HepG2 (cell line): ENCODE results near the gene ZIM2. TPM values are rescaled to one million over a fixed set of nuclear protein-coding genes. Genes with fewer than 3 reads are reported as not detected.

Experiments used
- ATAC-seq: fragments of 200-7000 bp; cut with Tn5 transposase; 3 replicates; pipeline ENCODE4 v1.9.1; 2020; ENCODE audit warnings: mild to moderate bottlenecking, moderate library complexity
- BruUV-seq: library from RNA; stranded (reverse); fragments of 400-500 nt; replicated peaks from 2 replicates; lab custom pipeline; 2021; lab: Mats Ljungman, UMichigan
- CTCF ChIA-PET: fragments of 300-600 bp; formaldehyde crosslinking; extraction: SDS; loops from one replicate; lab custom pipeline; 2021; ENCODE audit warnings: low total read pairs, inconsistent platforms, low intra/inter-chr PET ratio; lab: Yijun Ruan, JAX
- POLR2A ChIA-PET: fragments of 350-600 bp; sonication (Branson Sonifier 250); formaldehyde crosslinking; loops from one replicate; lab custom pipeline; 2020; ENCODE audit warnings: antibody characterized with exemption, inconsistent platforms; lab: Yijun Ruan, JAX
- DNase-seq: peaks from one replicate; pipeline ENCODE4 v3.0.0-alpha.2; 2015; ENCODE audit warnings: low spot score
- FAIRE-seq: peaks from 3 replicates; lab custom pipeline; 2011; peaks lifted over from hg19 to GRCh38; lab: Jason Lieb, UNC
- H2AFZ ChIP-seq: one replicate; pipeline ENCODE4 v1.6.1; 2011; ENCODE audit warnings: low read length, inconsistent platforms
- H3K27ac ChIP-seq: fragments of 300-600 bp; 3 replicates; pipeline ENCODE4 v1.8.0; 2011; ENCODE audit warnings: mixed run types, mild to moderate bottlenecking, mixed read lengths, low read length, inconsistent platforms; ENCODE audit not compliant: insufficient read depth; ENCODE audit errors: extremely low read length
- H3K27me3 ChIP-seq, 2 experiments: fragments of 200-600 bp in 1 of 2; 2 replicates in 1 of 2; 3 replicates in 1 of 2; pipeline versions ENCODE4 v1.6.0 to v1.8.0; 2011; ENCODE audit warnings: low read length in 2 of 2, mild to moderate bottlenecking in 2 of 2, moderate library complexity in 2 of 2, inconsistent platforms in 1 of 2; ENCODE audit not compliant: insufficient read depth in 2 of 2, control insufficient read depth in 1 of 2
- H3K36me3 ChIP-seq, 2 experiments: fragments of 200-600 bp in 1 of 2; replicated peaks in 1 of 2; 2 replicates in 1 of 2; 3 replicates in 1 of 2; pipeline versions ENCODE4 v1.5.1 to v1.8.0; 2011; ENCODE audit warnings: low read length in 2 of 2, inconsistent platforms in 1 of 2; ENCODE audit not compliant: insufficient read depth in 2 of 2, control insufficient read depth in 1 of 2
- H3K4me1 ChIP-seq: 2 replicates; pipeline ENCODE4 v1.5.1; 2012; ENCODE audit warnings: low read length, inconsistent platforms; ENCODE audit not compliant: insufficient read depth
- H3K4me2 ChIP-seq: 2 replicates; pipeline ENCODE4 v1.6.0; 2011; ENCODE audit warnings: low read depth, low read length, inconsistent platforms
- H3K4me3 ChIP-seq, 3 experiments: fragments of 200-600 bp in 1 of 3; sonication (generic), shearing (Covaris generic) in 1 of 3; replicated peaks in 1 of 3; 2 replicates each; pipeline ENCODE4 v1.5.1; 2011 to 2016; ENCODE audit warnings: low read length in 3 of 3, inconsistent platforms in 2 of 3, low read depth in 2 of 3, mild to moderate bottlenecking in 2 of 3, control low read depth in 1 of 3, mixed read lengths in 1 of 3; ENCODE audit not compliant: insufficient read depth in 1 of 3
- H3K79me2 ChIP-seq: one replicate; pipeline ENCODE4 v1.6.1; 2011; ENCODE audit warnings: low read length, inconsistent platforms; ENCODE audit not compliant: insufficient read depth
- H3K9ac ChIP-seq: 2 replicates; pipeline ENCODE4 v1.6.0; 2011; ENCODE audit warnings: mild to moderate bottlenecking, low read depth, low read length, inconsistent platforms; ENCODE audit not compliant: insufficient read depth
- H3K9me3 ChIP-seq: 2 replicates; pipeline ENCODE4 v1.5.1; 2012; ENCODE audit warnings: mild to moderate bottlenecking, low read length
- H4K20me1 ChIP-seq: 2 replicates; pipeline ENCODE4 v1.6.0; 2011; ENCODE audit warnings: inconsistent platforms, mild to moderate bottlenecking, low read length, moderate library complexity; ENCODE audit not compliant: insufficient read depth
- CSRNP1 ChIP-seq: sonication (generic); formaldehyde crosslinking; IDR thresholded peaks from 2 replicates; pipeline ENCODE4 v1.8.1; 2023; ENCODE audit warnings: mild to moderate bottlenecking, missing genetic modification reagents
- EEA1 ChIP-seq: sonication (generic); formaldehyde crosslinking; IDR thresholded peaks from 2 replicates; pipeline ENCODE4 v1.5.1; 2020; ENCODE audit warnings: mild to moderate bottlenecking, missing genetic modification reagents, borderline replicate concordance
- HOXA3 ChIP-seq: sonication (generic); formaldehyde crosslinking; IDR thresholded peaks from 2 replicates; pipeline ENCODE4 v1.5.0; 2020; ENCODE audit warnings: missing genetic modification reagents
- KLF12 ChIP-seq: sonication (generic); formaldehyde crosslinking; IDR thresholded peaks from 2 replicates; pipeline ENCODE4 v1.4.0; 2020; ENCODE audit warnings: missing genetic modification reagents, borderline replicate concordance
- NPAS2 ChIP-seq: sonication (generic); formaldehyde crosslinking; IDR thresholded peaks from 2 replicates; pipeline ENCODE4 v1.8.0; 2022; ENCODE audit warnings: mild to moderate bottlenecking, missing genetic modification reagents, borderline replicate concordance
- PITX1 ChIP-seq: sonication (generic); formaldehyde crosslinking; IDR thresholded peaks from 2 replicates; pipeline ENCODE4 v1.5.1; 2020; ENCODE audit warnings: mild to moderate bottlenecking, missing genetic modification reagents
- POLR2G ChIP-seq: fragments of 200-400 bp; formaldehyde crosslinking; IDR thresholded peaks from 2 replicates; pipeline ENCODE4 v1.6.1; 2018; ENCODE audit warnings: mild to moderate bottlenecking, low read depth, low read length, moderate library complexity
- RBFOX2 ChIP-seq: fragments of 200-400 bp; formaldehyde crosslinking; IDR thresholded peaks from 2 replicates; pipeline ENCODE4 v1.6.1; 2017; ENCODE audit warnings: low read depth, mild to moderate bottlenecking, low read length
- SALL1 ChIP-seq: sonication (generic); formaldehyde crosslinking; IDR thresholded peaks from 2 replicates; pipeline ENCODE4 v1.8.0; 2022; ENCODE audit warnings: mild to moderate bottlenecking, missing genetic modification reagents
- TMF1 ChIP-seq: sonication (generic); formaldehyde crosslinking; IDR thresholded peaks from 2 replicates; pipeline ENCODE4 v1.8.1; 2022; ENCODE audit warnings: low read depth, missing genetic modification reagents
- ZNF160 ChIP-seq: sonication (generic); formaldehyde crosslinking; IDR thresholded peaks from 2 replicates; pipeline ENCODE4 v1.8.0; 2022; ENCODE audit warnings: mild to moderate bottlenecking, inconsistent platforms, missing genetic modification reagents
- ZNF296 ChIP-seq: sonication (generic); formaldehyde crosslinking; conservative IDR thresholded peaks from 2 replicates; pipeline ENCODE4 v1.5.0; 2020; ENCODE audit warnings: mild to moderate bottlenecking, missing genetic modification reagents
- ZNF337 ChIP-seq: sonication (generic); formaldehyde crosslinking; IDR thresholded peaks from 2 replicates; pipeline ENCODE4 v1.5.1; 2020; ENCODE audit warnings: missing genetic modification reagents, low read depth, mild to moderate bottlenecking, borderline replicate concordance
- ZNF512B ChIP-seq: sonication (generic); formaldehyde crosslinking; IDR thresholded peaks from 2 replicates; pipeline ENCODE4 v1.5.1; 2020; ENCODE audit warnings: missing genetic modification reagents, mild to moderate bottlenecking, borderline replicate concordance
- ZNF569 ChIP-seq: sonication (generic); formaldehyde crosslinking; IDR thresholded peaks from 2 replicates; pipeline ENCODE4 v1.5.0; 2020; ENCODE audit warnings: mild to moderate bottlenecking, missing genetic modification reagents, moderate library complexity, borderline replicate concordance
- ZNF615 ChIP-seq: sonication (generic); formaldehyde crosslinking; IDR thresholded peaks from 2 replicates; pipeline ENCODE4 v1.5.0; 2020; ENCODE audit warnings: mild to moderate bottlenecking, missing genetic modification reagents, borderline replicate concordance
- ZNF678 ChIP-seq: sonication (generic); formaldehyde crosslinking; IDR thresholded peaks from 2 replicates; pipeline ENCODE4 v1.4.0; 2020; ENCODE audit warnings: mild to moderate bottlenecking, missing genetic modification reagents
- WGBS: methylation state at CpG from one replicate; pipeline ENCODE4 v1.1.6; 2017; ENCODE audit warnings: low lambda C conversion rate; 5-methylcytosine and 5-hydroxymethylcytosine counted together
- in situ Hi-C: cut with HindIII; loops from 2 replicates; pipeline ENCODE4 v1.10.0; 2017; ENCODE audit warnings: low pct_unique_long_range_greater_than_20kb; ENCODE audit not compliant: extremely low pct_ligation_motif_present
- intact Hi-C: fragments of 100-400 bp; cut with micrococcal nuclease; formaldehyde crosslinking; loops from one replicate; pipeline ENCODE4 v1.10.0; 2022; ENCODE audit not compliant: unreplicated experiment
- polyA plus RNA-seq, 8 experiments: library from polyadenylated mRNA; depleted of rRNA in 3 of 8; stranded (reverse) in 7 of 8; unstranded in 1 of 8; fragments of >200 nt; fragmentation: Illumina TruSeq in 4 of 8; extraction: Trizol in 4 of 8; gene quantifications; 2 replicates each; pipeline versions ENCODE4 v1.2.1 to v1.2.3, GENCODE V29; 2011 to 2016; ENCODE audit warnings: low read depth in 4 of 8, missing spikeins in 1 of 8, mixed read lengths in 1 of 8; ENCODE audit not compliant: insufficient read depth in 1 of 8
- total RNA-seq, 5 experiments: library from RNA; depleted of rRNA; stranded (reverse); fragments of >200 nt; fragmentation: Illumina TruSeq; extraction: Trizol; gene quantifications; 2 replicates each; pipeline ENCODE4 v1.2.3, GENCODE V29; 2016; ENCODE audit warnings: low read depth in 1 of 5
- TF ChIP-seq, protein P1 (sequence below): sonication (generic); formaldehyde crosslinking; IDR thresholded peaks from 2 replicates; pipeline ENCODE4 v1.9.0; 2021; ENCODE audit warnings: missing genetic modification reagents, mild to moderate bottlenecking, borderline replicate concordance

Gene ZIM2
- total and polyA plus RNA-seq, 2 of the 13 experiments (the other 11 are each of a cell fraction or from before 2014, with no cell fraction given), result 7.2 to 10.3 TPM

- TF ChIP-seq SALL1 (CRISPR knock-in tag) (no peak), ZNF678 (CRISPR knock-in tag) (no peak), ZNF160 (CRISPR knock-in tag) (no peak), EEA1 (CRISPR knock-in tag) (no peak), CSRNP1 (CRISPR knock-in tag) (0 out of 2 replicates have a peak, but pooled peaks have one; percentile 8), POLR2G (peak; percentile 11), NPAS2 (CRISPR knock-in tag) (no peak), KLF12 (peak; percentile 62; the same call in 1 of the 2 replicates)
- TF ChIP-seq, all 625 proteins: peak for 5
Observed at GRCh38 chr19:56837004-56837403, 3.5 kb downstream of the ZIM2 start (continued).

GRCh38 chr19:56836059-56836458 is 4.5 kb downstream of the ZIM2 start:
- Histone ChIP-seq H3K4me1 (peaks cover 59% of the 10 kb centered on the region), H2AFZ (no peak overlapping the region), H4K20me1 (peaks cover 88% of the 10 kb centered on the region), H3K4me2 (peak overlapping the region; percentile 23; the same call in 1 of the 2 replicates), H3K36me3 (peaks cover 15 to 46% of the 10 kb centered on the region in 2 experiments), H3K79me2 (peaks cover 94% of the 10 kb centered on the region), H3K4me3 (peak overlapping the region in 1 of 3 experiments; percentile 15; a peak in 1 of 6 replicates), H3K9me3 (no peaks in the 10 kb centered on the region), H3K27me3 (no peaks in the 10 kb centered on the region), H3K9ac (no peak overlapping the region), H3K27ac (no peak overlapping the region)
- 80% methylated on average over 8 of the region's 9 CpGs for WGBS
- FAIRE-seq (no peak), ATAC-seq (no peak), DNase-seq (no peak)
- ChIA-PET POLR2A (interaction anchor here (1.0 kb wide), 1 partner anchor 27 kb away, joined by 3 read pairs; no protein-coding TSS in a partner anchor), CTCF (no interaction called here)
- in situ Hi-C loops (loop anchor here (10.0 kb wide), 1 partner anchor 229 kb away; no protein-coding TSS in a partner anchor), intact Hi-C loops (no loop called here)
- no TSS peak for BruUV-seq
- TF ChIP-seq ZNF337 (CRISPR knock-in tag) (no peak), ZNF615 (CRISPR knock-in tag) (no peak), PITX1 (CRISPR knock-in tag) (no peak), TMF1 (CRISPR knock-in tag) (no peak), ZNF296 (no peak), RBFOX2 (peak; percentile 72), ZNF569 (CRISPR knock-in tag) (no peak), HOXA3 (CRISPR knock-in tag) (no peak), ZNF512B (CRISPR knock-in tag) (no peak)
- TF ChIP-seq, protein P1, sequence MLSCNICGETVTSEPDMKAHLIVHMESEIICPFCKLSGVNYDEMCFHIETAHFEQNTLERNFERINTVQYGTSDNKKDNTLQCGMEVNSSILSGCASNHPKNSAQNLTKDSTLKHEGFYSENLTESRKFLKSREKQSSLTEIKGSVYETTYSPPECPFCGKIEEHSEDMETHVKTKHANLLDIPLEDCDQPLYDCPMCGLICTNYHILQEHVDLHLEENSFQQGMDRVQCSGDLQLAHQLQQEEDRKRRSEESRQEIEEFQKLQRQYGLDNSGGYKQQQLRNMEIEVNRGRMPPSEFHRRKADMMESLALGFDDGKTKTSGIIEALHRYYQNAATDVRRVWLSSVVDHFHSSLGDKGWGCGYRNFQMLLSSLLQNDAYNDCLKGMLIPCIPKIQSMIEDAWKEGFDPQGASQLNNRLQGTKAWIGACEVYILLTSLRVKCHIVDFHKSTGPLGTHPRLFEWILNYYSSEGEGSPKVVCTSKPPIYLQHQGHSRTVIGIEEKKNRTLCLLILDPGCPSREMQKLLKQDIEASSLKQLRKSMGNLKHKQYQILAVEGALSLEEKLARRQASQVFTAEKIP (CRISPR knock-in tag), result no peak
